Vagina (tissue), 2 donors: ENCODE results near the gene SETD3. TPM values are rescaled to one million over a fixed set of nuclear protein-coding genes. Genes with fewer than 3 reads are reported as not detected.

Experiments
- DNase-seq, 2 donors: peaks; one replicate each; pipeline ENCODE4 v3.0.0-alpha.2; 2017; ENCODE audit errors: extremely low spot score in 2 of 2
- H3K27ac ChIP-seq: fragments of 200-600 bp; sonication (generic); one replicate; pipeline ENCODE4 v1.5.1; 2019
- H3K27me3 ChIP-seq: fragments of 200-600 bp; sonication (generic); one replicate; pipeline ENCODE4 v1.5.1; 2019
- H3K36me3 ChIP-seq, 2 donors: fragments of 200-600 bp; sonication (generic); one replicate each; pipeline ENCODE4 v1.5.1; 2017 to 2019
- H3K4me1 ChIP-seq: fragments of 200-600 bp; sonication (generic); one replicate; pipeline ENCODE4 v1.5.1; 2019
- H3K4me3 ChIP-seq, 2 donors: fragments of 200-600 bp; sonication (generic); 1 replicate in 1 of 2; 2 replicates in 1 of 2; pipeline ENCODE4 v1.5.1; 2016 to 2019
- H3K9me3 ChIP-seq: fragments of 200-600 bp; sonication (generic); one replicate; pipeline ENCODE4 v1.5.1; 2019
- POLR2A ChIP-seq, 2 donors: fragments of 450-650 bp; IDR thresholded peaks; one replicate each; pipeline ENCODE4 v1.6.1; 2017; ENCODE audit warnings: antibody characterized with exemption in 2 of 2, mild to moderate bottlenecking in 2 of 2, moderate library complexity in 2 of 2
- POLR2AphosphoS5 ChIP-seq, 2 donors: sonication (generic); formaldehyde crosslinking; IDR thresholded peaks; one replicate each; pipeline ENCODE4 v1.9.0; 2017; ENCODE audit warnings: antibody characterized with exemption in 2 of 2, mild to moderate bottlenecking in 2 of 2, low read depth in 1 of 2; ENCODE audit not compliant: insufficient read depth in 1 of 2
- intact Hi-C: fragments of 100-400 bp; cut with DNase I; formaldehyde crosslinking; loops from one replicate; pipeline ENCODE4 v1.15.1; 2023
- total RNA-seq: library from RNA; depleted of rRNA; stranded (reverse); fragments of >200 nt; gene quantifications from one replicate; pipeline ENCODE4 v1.2.3, GENCODE V29; 2016
- TF ChIP-seq, protein P1 (sequence below), 3 experiments: fragments of 450-650 bp in 2 of 3; fragments of 200-600 bp in 1 of 3; sonication (generic) in 1 of 3; IDR thresholded peaks; one replicate each; pipeline ENCODE4 v1.5.1; 2017 to 2019; ENCODE audit warnings: antibody characterized with exemption in 3 of 3, mild to moderate bottlenecking in 2 of 3, moderate library complexity in 2 of 3

SETD3 gene
- total RNA-seq, 1 donor from 2014 or later, result 49.8 TPM

DNA sequence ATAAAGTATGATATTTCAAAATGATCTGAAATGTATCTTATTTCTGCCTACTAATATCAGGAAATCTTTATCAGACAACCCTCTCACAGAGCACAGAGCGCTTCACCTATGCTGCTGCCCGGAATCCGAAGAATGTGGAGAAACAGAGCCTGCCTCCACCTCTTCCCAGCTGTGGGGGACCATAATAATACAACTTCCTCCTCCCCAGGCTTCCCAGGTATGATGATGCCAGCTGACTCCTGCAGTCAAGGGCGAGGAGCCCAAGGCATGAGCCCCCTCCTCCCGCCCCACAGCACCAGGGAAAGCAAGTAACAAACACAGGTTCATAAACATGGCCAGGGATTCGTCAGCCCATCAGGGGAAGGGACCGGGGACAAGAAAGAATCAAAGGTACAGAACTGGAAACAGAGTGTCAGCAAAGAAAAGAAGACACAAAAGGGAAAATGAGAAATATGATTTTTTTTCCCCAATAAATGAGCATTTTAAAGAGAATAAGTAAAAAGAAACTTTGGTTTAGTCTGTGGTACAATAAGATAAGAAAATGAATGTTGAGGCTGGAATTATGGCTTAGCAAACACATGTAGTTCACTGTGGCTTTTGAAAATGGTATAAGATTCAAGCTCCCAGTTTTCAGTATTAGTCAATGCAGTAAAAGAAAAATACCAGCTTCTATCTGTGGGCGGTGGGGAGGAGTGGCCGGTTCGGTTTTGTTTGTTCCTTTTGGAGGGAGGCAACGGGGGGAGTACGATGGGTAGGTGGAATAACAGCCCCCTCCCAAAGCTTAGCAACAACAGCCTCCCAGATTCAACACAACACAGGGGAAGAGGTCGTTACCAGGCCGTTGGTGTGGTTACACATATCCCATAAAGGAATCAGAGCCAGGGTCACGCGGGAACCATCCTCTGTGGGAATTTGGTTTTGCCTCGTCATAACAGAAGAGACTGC, 68.3 kb downstream of the SETD3 start:
- no peak overlapping the region for H3K27ac ChIP-seq
- no peaks in the 10 kb centered on the region for H3K27me3 ChIP-seq
- intact Hi-C loops, result no loop called here
- no peak overlapping the region for H3K4me3 ChIP-seq
- TF ChIP-seq, protein P1, sequence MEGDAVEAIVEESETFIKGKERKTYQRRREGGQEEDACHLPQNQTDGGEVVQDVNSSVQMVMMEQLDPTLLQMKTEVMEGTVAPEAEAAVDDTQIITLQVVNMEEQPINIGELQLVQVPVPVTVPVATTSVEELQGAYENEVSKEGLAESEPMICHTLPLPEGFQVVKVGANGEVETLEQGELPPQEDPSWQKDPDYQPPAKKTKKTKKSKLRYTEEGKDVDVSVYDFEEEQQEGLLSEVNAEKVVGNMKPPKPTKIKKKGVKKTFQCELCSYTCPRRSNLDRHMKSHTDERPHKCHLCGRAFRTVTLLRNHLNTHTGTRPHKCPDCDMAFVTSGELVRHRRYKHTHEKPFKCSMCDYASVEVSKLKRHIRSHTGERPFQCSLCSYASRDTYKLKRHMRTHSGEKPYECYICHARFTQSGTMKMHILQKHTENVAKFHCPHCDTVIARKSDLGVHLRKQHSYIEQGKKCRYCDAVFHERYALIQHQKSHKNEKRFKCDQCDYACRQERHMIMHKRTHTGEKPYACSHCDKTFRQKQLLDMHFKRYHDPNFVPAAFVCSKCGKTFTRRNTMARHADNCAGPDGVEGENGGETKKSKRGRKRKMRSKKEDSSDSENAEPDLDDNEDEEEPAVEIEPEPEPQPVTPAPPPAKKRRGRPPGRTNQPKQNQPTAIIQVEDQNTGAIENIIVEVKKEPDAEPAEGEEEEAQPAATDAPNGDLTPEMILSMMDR (IDR thresholded peaks at IDR 0.05), result no peak
- no peak for TF ChIP-seq POLR2A (IDR thresholded peaks at IDR 0.05)
- TF ChIP-seq POLR2AphosphoS5 (IDR thresholded peaks at IDR 0.05; ENCODE audit: insufficient read depth in 1 of 2, low read depth in 1 of 2), result no peak
- DNase-seq, result no peak
- H3K4me1 ChIP-seq, result no peaks in the 10 kb centered on the region
- peaks cover 0 to 19% of the 10 kb centered on the region in 2 donors for H3K36me3 ChIP-seq
- H3K9me3 ChIP-seq, result no peaks in the 10 kb centered on the region

DNA sequence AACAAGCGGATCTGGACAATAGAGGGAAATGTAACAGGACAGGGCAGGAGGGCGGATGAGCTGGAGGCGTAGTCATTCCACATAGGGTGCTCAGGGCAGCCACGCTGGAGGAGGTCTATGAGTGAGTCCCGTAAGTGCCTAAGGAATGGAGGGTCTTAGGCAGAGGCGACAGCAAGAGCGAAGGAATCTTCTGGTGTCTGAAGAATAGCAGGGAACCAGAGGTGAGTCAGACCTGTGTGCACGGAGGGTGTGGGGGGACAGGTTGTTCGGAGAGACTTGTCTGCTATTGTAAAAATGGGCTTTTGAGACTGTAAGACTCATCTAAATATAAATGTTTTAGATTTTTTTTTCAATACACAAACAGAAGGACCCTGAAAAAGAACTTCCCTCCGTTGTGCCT, 70.6 kb downstream of the SETD3 start:
- peaks cover 0 to 37% of the 10 kb centered on the region in 2 donors for H3K36me3 ChIP-seq
- no peak for DNase-seq
- H3K4me1 ChIP-seq, result no peaks in the 10 kb centered on the region
- H3K27ac ChIP-seq, result no peak overlapping the region
- no peak overlapping the region for H3K4me3 ChIP-seq
- no peaks in the 10 kb centered on the region for H3K27me3 ChIP-seq
- intact Hi-C loops, result no loop called here
- TF ChIP-seq, protein P1 (IDR thresholded peaks at IDR 0.05), result no peak
- no peak for TF ChIP-seq POLR2A (IDR thresholded peaks at IDR 0.05)
- no peak for TF ChIP-seq POLR2AphosphoS5 (IDR thresholded peaks at IDR 0.05; ENCODE audit: insufficient read depth in 1 of 2, low read depth in 1 of 2)
- no peaks in the 10 kb centered on the region for H3K9me3 ChIP-seq

DNA sequence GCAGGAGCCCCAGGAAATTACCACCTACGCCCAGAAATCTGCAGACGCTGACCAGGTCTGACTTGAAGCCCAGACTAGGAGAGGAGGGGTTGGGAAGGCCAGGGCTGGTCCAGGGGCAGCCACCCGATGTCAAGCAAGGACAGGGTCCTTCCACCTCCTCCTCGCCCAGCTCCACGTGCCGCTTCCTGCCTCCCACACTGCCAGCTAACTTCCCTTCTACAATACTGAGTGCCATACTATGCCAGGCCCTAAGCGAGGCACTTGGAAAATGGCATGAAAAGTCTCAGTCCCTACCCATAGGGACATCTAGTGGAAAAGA, 71.7 kb downstream of the SETD3 start:
- TF ChIP-seq POLR2AphosphoS5 (IDR thresholded peaks at IDR 0.05; ENCODE audit: insufficient read depth in 1 of 2, low read depth in 1 of 2), result no peak
- TF ChIP-seq, protein P1 (IDR thresholded peaks at IDR 0.05), result no peak
- TF ChIP-seq POLR2A (IDR thresholded peaks at IDR 0.05), result no peak
- no peak overlapping the region for H3K4me3 ChIP-seq
- H3K36me3 ChIP-seq, result peaks cover 0 to 39% of the 10 kb centered on the region in 2 donors
- no peaks in the 10 kb centered on the region for H3K4me1 ChIP-seq
- intact Hi-C loops, result no loop called here
- DNase-seq, result no peak
- no peak overlapping the region for H3K27ac ChIP-seq
- no peaks in the 10 kb centered on the region for H3K27me3 ChIP-seq
- no peaks in the 10 kb centered on the region for H3K9me3 ChIP-seq

DNA sequence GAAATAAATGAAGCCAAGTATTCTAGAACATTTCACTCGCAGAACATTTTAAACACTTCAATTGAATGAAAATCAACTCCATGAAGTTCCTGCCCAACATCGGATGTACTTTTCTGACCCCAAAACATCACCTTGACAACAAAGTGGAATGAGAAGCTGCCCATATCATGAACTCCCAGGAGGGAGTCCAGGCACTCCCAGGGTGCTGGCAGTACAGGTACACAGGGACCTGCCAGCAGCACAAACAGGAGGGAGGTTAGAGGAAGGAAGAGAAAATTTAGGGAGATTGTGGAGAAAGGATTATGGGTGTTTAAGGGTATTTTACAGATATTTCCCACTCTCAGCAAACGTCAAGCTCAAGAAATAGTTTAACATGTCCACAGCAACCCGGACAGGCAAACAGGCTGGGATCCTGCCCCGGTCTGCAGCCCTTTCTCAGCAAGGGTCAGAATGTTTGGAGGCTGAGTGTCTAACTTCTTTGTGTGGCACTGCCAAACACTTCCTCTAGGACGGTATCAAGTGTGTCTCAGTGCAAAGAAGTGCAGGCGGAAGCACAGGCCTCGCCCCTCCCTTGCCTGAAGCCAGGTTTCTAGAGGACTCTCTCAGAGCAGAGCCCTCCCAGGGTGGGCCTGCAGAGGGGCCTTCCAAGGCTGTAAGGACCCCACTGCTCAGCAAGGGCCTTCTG, 72.2 kb downstream of the SETD3 start:
- Histone ChIP-seq H3K27ac (no peak overlapping the region), H3K36me3 (peaks cover 0 to 39% of the 10 kb centered on the region in 2 donors), H3K9me3 (no peaks in the 10 kb centered on the region), H3K27me3 (no peaks in the 10 kb centered on the region), H3K4me3 (no peak overlapping the region), H3K4me1 (no peaks in the 10 kb centered on the region)
- no peak for DNase-seq
- intact Hi-C loops, result no loop called here
- no peak for TF ChIP-seq POLR2A (IDR thresholded peaks at IDR 0.05)
- no peak for TF ChIP-seq POLR2AphosphoS5 (IDR thresholded peaks at IDR 0.05; ENCODE audit: insufficient read depth in 1 of 2, low read depth in 1 of 2)
- TF ChIP-seq, protein P1 (IDR thresholded peaks at IDR 0.05), result no peak
